CD1c-positive myeloid dendritic cell (primary cell): ENCODE data around the gene PUS10.
"Not testable (repeated sequence)": the region's sequence is repeated elsewhere in the genome, so short reads cannot be mapped to it uniquely, and the experiment has no call there.

Experiments
- DNase-seq: peaks from one replicate; pipeline ENCODE4 v3.0.0-alpha.2; 2016; ENCODE audit errors: extremely low spot score

PUS10 gene, protein sequence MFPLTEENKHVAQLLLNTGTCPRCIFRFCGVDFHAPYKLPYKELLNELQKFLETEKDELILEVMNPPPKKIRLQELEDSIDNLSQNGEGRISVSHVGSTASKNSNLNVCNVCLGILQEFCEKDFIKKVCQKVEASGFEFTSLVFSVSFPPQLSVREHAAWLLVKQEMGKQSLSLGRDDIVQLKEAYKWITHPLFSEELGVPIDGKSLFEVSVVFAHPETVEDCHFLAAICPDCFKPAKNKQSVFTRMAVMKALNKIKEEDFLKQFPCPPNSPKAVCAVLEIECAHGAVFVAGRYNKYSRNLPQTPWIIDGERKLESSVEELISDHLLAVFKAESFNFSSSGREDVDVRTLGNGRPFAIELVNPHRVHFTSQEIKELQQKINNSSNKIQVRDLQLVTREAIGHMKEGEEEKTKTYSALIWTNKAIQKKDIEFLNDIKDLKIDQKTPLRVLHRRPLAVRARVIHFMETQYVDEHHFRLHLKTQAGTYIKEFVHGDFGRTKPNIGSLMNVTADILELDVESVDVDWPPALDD

DNA sequence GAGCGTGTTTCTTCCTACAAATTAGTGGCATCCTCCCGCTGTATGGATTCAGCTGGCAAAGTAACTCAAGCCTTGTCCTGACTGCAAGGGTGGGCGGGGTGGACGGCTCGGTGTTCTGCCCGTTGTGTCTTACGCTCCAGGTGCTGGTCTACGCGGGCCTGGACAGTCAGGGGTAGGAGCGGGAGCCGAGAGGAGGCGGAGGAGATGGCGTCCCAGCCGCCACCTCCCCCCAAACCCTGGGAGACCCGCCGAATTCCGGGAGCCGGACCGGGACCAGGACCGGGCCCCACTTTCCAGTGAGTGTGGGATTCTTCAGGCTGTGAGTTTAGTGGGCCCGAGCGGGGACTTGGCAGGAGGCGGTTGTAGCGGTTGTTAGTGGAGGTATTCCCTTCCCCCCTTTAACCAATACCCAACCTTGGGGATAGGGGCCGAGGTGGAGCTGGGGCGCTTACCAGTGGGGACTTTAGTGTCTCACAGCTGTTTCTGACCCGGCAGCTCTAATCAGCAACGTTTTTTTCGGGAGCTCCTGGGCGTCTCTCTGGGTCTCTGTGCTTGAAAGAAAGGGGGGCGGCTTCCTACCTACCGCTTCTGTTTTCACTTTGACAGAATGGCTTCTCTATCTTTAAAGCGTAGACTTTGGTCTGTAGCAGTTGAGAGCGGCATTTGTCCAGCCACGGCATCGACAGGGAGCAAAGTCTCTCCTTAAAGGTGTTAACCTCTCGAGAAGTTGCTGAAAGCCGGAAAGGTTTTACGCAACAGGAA, at the start of gene PUS10, which contains the start of gene PEX13:
TSS of gene PUS10 (minus strand) at position 700 of the 762 bp plus-strand sequence. CDS start 6,365 bp downstream, outside the sequence.
TSS of gene PEX13 (plus strand) at position 165 of the 762 bp plus-strand sequence. CDS start at position 205, 40 bp downstream.
- DNase-seq = peak; percentile 66

- peak; percentile 96 for DNase-seq
Measured at GRCh38 chr2:61065714-61066709, 48.0 kb upstream of the PUS10 start, which contains the start of gene SANBR. SANBR (plus strand) TSS chr2:61065871; CDS start chr2:61070351, 4,480 bp downstream.

DNA sequence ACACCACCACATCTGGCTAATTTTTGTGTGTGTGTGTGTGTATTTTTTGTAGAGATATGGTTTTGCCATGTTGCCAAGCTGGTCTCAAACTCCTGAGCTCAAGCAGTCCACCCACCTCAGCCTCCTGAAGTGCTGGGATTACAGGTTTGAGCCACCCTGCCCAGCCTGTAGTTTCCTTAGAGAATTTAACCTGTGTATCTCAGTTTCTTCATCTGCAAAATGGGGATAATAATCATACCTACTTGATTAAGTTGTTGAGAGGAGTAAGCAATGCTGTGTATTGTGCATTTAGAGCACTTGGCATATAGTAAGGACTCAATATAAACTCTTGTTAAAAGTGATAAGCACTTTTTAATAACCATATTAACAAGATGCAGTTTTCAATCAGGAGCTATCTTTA, 41.3 kb upstream of the PUS10 start:
- no peak for DNase-seq

DNA sequence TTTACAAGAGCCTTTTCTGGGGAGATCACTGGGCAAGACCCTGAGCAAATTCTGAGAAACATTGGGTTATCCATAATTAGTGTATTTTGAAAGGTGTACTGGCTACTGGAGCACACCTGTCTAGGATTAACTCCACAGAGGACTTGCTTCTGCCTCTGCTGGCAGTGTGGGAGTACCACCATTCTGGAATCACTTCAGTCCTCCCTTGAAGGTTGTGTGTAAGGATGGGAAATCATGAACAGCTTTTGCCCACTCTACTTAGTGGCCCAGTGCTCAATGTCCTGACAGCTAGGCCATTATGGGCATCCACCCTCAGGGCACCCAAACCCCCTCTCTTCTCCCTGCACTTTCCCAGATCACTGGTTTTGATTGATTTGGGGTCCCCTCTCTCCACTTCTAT, 39.5 kb upstream of the PUS10 start:
- DNase-seq = no peak

DNA sequence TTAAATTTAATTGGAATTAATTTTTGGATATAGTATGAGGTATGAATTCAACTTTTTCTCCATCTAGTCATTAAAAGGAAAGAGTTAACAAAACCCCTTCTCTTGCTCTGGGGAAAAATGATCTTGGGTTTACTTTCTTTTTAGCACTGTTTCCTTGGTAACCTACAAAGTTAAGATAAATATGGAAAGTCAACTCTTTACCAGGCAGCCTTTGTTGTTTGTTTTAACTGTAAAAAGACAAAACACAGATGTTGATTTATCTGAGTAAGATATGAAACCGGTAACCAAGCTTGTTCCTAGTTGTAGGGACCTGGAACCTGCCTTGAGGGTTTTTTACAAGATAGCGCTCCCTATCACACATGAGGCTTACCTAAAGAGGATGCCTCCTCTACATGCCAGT, 37.5 kb upstream of the PUS10 start:
- DNase-seq = no peak

DNA sequence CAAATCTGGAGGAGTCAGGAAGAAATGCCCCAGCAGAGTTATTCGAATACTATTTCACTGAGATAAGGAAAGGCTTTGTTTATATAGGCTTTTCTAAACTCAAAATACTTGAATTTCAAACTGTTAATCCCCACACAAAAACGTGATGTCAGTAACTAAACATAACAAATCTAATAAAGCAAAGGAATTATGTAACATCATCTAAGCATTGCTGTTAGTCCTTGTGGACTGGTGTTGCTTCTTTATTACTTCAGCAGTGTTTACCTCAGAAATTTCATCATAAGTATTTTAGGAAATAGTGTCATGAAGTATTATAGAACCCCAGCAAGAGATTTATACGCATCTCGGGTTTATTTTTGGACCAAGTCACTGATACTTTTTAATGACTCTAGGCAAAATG, 27.9 kb upstream of the PUS10 start:
- DNase-seq = no peak

DNA sequence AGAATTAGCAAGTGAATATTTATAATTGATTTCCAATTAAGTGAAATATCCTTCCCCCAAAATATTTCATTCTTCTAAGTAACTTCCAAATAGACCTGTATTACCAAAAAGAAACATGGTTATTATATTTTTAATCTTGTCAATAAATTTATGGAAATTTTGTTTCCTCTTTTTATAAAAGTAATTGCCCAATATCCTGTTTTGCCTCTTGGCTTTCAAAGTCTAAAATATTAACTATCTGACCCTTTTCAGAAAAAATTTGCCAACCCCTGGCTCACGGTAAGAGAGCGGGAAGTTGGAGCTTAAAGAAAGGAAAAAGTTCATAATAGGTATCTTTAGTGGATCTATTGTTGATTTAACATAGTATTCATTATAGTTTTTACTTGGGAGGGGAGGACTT, 27.2 kb upstream of the PUS10 start:
- peak; percentile 7 for DNase-seq

GRCh38 chr2:61044636-61045035, 26.6 kb upstream of the PUS10 start:
- DNase-seq = peak; percentile 20

- no peak for DNase-seq
Measured at GRCh38 chr2:61042807-61043206, 24.8 kb upstream of the PUS10 start.

- DNase-seq = not testable (repeated sequence)
Measured at GRCh38 chr2:61036643-61037042, 18.6 kb upstream of the PUS10 start.

DNA sequence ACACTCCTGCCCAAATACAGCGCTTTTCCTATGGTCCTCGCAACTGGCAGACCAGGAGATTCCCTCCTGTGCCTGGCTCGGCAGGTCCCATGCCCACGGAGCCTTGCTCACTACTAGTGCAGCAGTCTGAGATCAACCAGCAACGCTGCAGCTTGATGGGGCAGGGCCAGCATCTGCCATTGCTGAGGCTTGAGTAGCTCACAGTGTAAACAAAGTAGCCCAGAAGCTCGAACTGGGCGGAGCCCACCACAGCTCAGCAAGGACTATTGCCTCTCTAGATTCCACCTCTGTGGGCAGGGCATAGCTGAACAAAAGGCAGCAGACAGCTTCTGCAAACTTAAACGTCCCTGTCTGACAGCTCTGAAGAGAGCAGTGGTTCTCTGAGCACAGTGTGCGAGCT, 16.5 kb upstream of the PUS10 start:
- not testable (repeated sequence) for DNase-seq

- DNase-seq = no peak
Measured at GRCh38 chr2:61029533-61029932, 11.5 kb upstream of the PUS10 start.

DNA sequence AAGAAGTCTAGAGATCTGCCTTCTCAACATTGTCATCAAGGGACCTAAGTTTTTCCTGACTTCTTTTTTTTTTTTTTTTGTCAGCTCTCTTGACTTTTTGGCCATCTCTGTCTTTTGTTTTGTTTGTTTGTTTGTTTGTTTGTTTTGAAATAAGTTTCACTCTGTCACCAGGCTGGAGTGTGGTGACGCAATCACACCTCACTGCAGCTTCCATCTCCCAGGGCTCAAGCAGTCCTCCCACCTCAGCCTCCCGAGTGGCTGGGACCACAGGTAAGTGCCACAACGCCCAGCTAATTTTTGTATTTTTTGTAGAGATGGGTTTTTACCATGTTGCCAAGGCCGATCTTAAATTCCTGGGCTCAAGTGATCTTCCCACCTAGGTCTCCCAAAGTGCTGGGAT, 5.6 kb upstream of the PUS10 start:
- no peak for DNase-seq

DNA sequence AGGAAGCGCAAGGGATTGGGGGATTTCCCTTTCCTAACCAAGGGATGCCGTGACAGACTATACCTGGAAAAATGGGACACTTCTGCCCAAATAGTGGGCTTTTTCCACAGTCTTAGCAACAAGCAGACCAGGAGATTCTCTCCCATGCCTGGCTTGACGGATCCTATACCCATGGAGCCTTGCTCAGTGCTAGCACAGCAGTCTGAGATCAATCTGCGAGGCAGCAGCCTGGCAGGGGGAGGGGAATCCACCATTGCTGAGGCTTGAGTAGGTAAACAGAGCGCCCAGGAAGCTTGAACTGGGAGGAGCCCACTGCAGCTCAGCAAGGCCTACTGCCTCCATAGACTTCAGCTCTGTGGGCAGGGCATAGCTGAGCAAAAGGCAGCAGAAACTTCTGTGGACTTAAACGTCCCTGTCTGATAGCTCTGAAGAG, 3.2 kb upstream of the PUS10 start:
- no peak for DNase-seq

- DNase-seq = no peak
Measured at GRCh38 chr2:61018798-61019197, 743 bp upstream of the PUS10 start.

GRCh38 chr2:61018318-61018755, 282 bp upstream of the PUS10 start:
- DNase-seq = no peak

GRCh38 chr2:61017003-61017555, 976 bp downstream of the PUS10 start:
- DNase-seq = peak; percentile 82

GRCh38 chr2:61016392-61017002, 1.6 kb downstream of the PUS10 start:
- peak; percentile 43 for DNase-seq

- no peak for DNase-seq
Measured at GRCh38 chr2:61015976-61016375, 2.1 kb downstream of the PUS10 start.

GRCh38 chr2:61014763-61015162, 3.3 kb downstream of the PUS10 start:
- DNase-seq = peak; percentile 41
